OCI-LY3 (cell line): ENCODE data around the gene PLIN5.

ENCODE experiments used
- H2AFZ ChIP-seq: fragments of 200-600, 300-600 bp; shearing (Covaris generic); 2 replicates; pipeline ENCODE4 v1.6.0; 2014; ENCODE audit warnings: antibody characterized with exemption, low read depth, low read length
- H3K27ac ChIP-seq: fragments of 200-600, 300-600 bp; sonication (generic); 2 replicates; pipeline ENCODE4 v1.5.1; 2014; ENCODE audit warnings: mild to moderate bottlenecking, low read length, moderate library complexity, mixed read lengths
- H3K27me3 ChIP-seq: fragments of 200-600, 300-600 bp; sonication (generic); 2 replicates; pipeline ENCODE4 v1.6.1; 2014; ENCODE audit warnings: low read depth, low read length, mixed read lengths
- H3K36me3 ChIP-seq: fragments of 200-600, 300-600 bp; sonication (generic); replicated peaks from 2 replicates; pipeline ENCODE3; 2014; ENCODE audit warnings: low read depth, low read length, mixed read lengths
- H3K4me1 ChIP-seq: fragments of 300-600, 200-600 bp; sonication (generic); 2 replicates; pipeline ENCODE4 v1.6.1; 2014; ENCODE audit warnings: low read length, mixed read lengths
- H3K4me2 ChIP-seq: fragments of 200-600, 300-600 bp; sonication (generic); 2 replicates; pipeline ENCODE4 v1.6.1; 2014; ENCODE audit warnings: low read length, mixed read lengths
- H3K4me3 ChIP-seq: fragments of 300-600, 200-600 bp; sonication (generic); 2 replicates; pipeline ENCODE4 v1.5.1; 2014; ENCODE audit warnings: antibody characterized with exemption, mild to moderate bottlenecking, low read length, moderate library complexity
- H3K79me2 ChIP-seq: fragments of 300-600, 200-600 bp; shearing (Covaris generic); 2 replicates; pipeline ENCODE4 v1.6.1; 2014; ENCODE audit warnings: mild to moderate bottlenecking, low read length, mixed read lengths
- H3K9ac ChIP-seq: fragments of 300-600, 200-600 bp; shearing (Covaris generic); 2 replicates; pipeline ENCODE4 v1.6.0; 2014; ENCODE audit warnings: mild to moderate bottlenecking, low read length, moderate library complexity
- H3K9me3 ChIP-seq: fragments of 200-600, 300-600 bp; shearing (Covaris generic); 2 replicates; pipeline ENCODE4 v1.6.1; 2014; ENCODE audit warnings: low read length, mixed read lengths; ENCODE audit not compliant: insufficient read depth
- H4K20me1 ChIP-seq: fragments of 200-600, 300-600 bp; sonication (generic); 2 replicates; pipeline ENCODE4 v1.6.1; 2016; ENCODE audit warnings: low read length, mixed read lengths; ENCODE audit not compliant: insufficient read depth
- CTCF ChIP-seq: fragments of 200-600, 300-600 bp; sonication (generic); IDR thresholded peaks from 2 replicates; pipeline ENCODE4 v1.5.1; 2014; ENCODE audit warnings: antibody characterized with exemption, low read length, low read depth
- EZH2phosphoT487 ChIP-seq: fragments of 200-600 bp; shearing (Covaris generic); IDR thresholded peaks from 2 replicates; pipeline ENCODE4 v1.6.1; 2018; ENCODE audit warnings: antibody characterized with exemption, mixed run types, low read depth

The PLIN5 gene

GRCh38 chr19:4521170-4521887 is 13.7 kb downstream of the PLIN5 start:
- no peak for TF ChIP-seq CTCF
- TF ChIP-seq EZH2phosphoT487 = no peak
- Histone ChIP-seq H2AFZ (no peak overlapping the region), H3K4me2 (no peak overlapping the region), H3K4me3 (no peak overlapping the region), H3K4me1 (peaks cover 12% of the 10 kb centered on the region), H3K79me2 (no peaks in the 10 kb centered on the region), H4K20me1 (no peaks in the 10 kb centered on the region), H3K27ac (no peak overlapping the region), H3K27me3 (peaks cover 12% of the 10 kb centered on the region), H3K9ac (no peak overlapping the region), H3K36me3 (no peaks in the 10 kb centered on the region), H3K9me3 (no peaks in the 10 kb centered on the region)

DNA sequence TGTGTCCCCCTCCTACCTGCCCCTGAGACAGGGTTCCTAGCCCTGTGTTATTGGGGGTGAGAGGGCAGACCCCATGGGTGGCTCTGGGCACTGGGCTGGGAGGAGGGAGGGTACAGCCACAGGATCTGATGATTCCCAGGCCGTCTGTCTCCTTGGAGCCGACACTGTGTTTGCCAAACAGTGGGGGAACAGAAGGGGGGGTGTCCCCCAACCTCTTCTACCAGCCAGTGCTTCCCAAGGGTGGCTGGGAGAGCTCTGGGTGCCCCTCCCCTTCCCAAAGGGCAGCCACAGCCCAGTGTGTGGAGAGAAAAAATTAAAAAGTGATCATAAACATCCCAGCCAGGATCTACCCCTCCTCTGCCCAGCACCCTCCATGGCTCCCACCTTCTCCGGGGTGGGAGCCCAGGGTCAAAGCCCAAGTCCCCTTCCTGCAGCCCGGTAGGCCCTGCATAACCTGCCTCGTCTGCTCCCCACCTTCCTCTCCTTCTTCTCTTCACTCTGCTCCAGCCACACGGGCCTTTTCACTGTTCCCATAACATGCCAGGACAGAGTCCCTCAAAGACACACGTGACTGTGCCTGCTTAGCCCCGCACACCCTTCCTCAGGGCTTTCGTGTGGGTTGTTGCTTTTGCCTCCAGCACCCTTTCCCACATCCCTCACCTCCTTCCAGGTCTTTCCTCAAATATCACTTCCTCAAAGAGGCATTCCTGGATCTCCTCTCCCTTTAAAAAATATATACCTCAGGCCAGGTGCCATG is 15.3 kb downstream of the PLIN5 start:
- Histone ChIP-seq H3K9me3 (no peaks in the 10 kb centered on the region), H3K9ac (no peak overlapping the region), H3K4me1 (peaks cover 19% of the 10 kb centered on the region), H3K4me3 (no peak overlapping the region), H3K79me2 (no peaks in the 10 kb centered on the region), H2AFZ (no peak overlapping the region), H4K20me1 (no peaks in the 10 kb centered on the region), H3K4me2 (no peak overlapping the region), H3K27me3 (peaks cover 12% of the 10 kb centered on the region), H3K27ac (no peak overlapping the region), H3K36me3 (no peaks in the 10 kb centered on the region)
- TF ChIP-seq CTCF (no peak), EZH2phosphoT487 (no peak)

GRCh38 chr19:4519172-4519496 is 15.9 kb downstream of the PLIN5 start:
- H3K4me1 ChIP-seq = peaks cover 19% of the 10 kb centered on the region
- H3K4me3 ChIP-seq = no peak overlapping the region
- no peaks in the 10 kb centered on the region for H4K20me1 ChIP-seq
- H2AFZ ChIP-seq = no peak overlapping the region
- no peaks in the 10 kb centered on the region for H3K9me3 ChIP-seq
- no peaks in the 10 kb centered on the region for H3K36me3 ChIP-seq
- no peak overlapping the region for H3K4me2 ChIP-seq
- H3K79me2 ChIP-seq = no peaks in the 10 kb centered on the region
- H3K9ac ChIP-seq = no peak overlapping the region
- TF ChIP-seq CTCF (no peak), EZH2phosphoT487 (no peak)
- no peak overlapping the region for H3K27ac ChIP-seq
- peaks cover 12% of the 10 kb centered on the region for H3K27me3 ChIP-seq

DNA sequence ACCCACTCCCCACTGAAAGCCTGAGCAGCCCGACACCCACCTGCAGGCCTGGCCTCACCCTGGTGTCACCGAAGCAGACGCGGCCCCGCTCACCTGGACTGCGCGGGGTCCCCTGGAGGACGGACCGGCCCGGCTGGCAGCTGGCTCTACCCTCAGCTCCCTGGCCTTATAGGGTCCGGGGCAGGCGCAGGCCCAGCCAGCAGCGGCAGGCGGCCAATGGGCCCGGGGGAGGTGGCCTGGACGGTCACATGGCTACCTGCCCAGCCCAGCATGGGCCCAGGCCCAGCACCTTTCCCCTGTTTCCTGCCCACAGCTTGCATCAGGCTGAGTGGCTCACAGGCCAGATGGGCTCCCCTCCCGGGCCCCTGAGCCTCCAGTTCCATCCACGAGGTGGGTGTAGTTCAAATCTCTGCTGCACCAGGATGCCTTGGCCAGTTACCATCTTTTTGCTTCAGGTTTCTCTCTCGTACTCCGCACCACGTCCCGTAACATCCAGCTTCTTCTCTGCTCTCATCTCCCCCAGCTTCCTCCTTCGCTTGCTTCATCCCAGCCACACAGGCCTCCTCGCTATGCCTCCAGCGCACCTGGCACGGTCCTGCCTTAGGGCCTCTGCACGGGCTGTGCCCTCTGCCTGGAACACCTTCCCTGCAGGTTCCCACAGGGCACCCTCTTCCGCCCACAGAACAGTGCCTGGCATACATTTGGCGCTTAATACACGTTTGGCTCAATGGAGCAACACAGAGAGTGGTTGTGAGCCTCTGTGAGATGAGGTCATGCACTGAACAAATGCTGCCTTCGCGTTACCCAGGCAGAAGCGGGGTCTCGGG is 16.5 kb downstream of the PLIN5 start, which contains the start of gene PLIN4:
Gene PLIN4, minus strand, starts transcription at position 142 of the 827 bp plus-strand sequence. CDS start 214 bp downstream, outside the sequence.
- peaks cover 12% of the 10 kb centered on the region for H3K27me3 ChIP-seq
- H3K9me3 ChIP-seq = no peaks in the 10 kb centered on the region
- no peak within 1 kb of the TSS for H3K4me2 ChIP-seq
- no peak within 1 kb of the TSS for H3K4me3 ChIP-seq
- H2AFZ ChIP-seq = no peak within 1 kb of the TSS
- H3K27ac ChIP-seq = no peak within 1 kb of the TSS
- H3K4me1 ChIP-seq = peaks cover 19% of the 10 kb centered on the region
- H4K20me1 ChIP-seq = no peaks in the 10 kb centered on the region
- TF ChIP-seq CTCF (no peak), EZH2phosphoT487 (no peak)
- H3K36me3 ChIP-seq = no peaks in the 10 kb centered on the region
- no peaks in the 10 kb centered on the region for H3K79me2 ChIP-seq
- no peak within 1 kb of the TSS for H3K9ac ChIP-seq
